Measurements from ENCODE around the gene CBLB.

The CBLB gene

GRCh38 chr3:105869861-105870755 is 1.3 kb upstream of the CBLB start:
- no peak for DNase-seq

DNA sequence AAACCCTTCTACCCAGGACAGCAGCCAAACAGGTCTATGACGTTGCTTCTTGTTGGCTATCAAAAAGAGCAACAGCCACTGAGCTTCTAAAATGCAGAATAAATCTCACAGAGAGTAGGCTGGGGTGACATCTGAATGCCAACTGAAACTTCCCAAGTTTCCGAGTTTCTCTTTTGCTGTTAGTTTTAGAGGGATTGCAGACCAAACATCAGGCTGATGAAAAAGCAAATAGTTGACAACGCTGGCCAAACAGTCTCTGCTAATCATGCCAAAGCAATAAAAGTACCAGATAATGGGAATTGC is 670 bp upstream of the CBLB start:
- no peak for DNase-seq

DNA sequence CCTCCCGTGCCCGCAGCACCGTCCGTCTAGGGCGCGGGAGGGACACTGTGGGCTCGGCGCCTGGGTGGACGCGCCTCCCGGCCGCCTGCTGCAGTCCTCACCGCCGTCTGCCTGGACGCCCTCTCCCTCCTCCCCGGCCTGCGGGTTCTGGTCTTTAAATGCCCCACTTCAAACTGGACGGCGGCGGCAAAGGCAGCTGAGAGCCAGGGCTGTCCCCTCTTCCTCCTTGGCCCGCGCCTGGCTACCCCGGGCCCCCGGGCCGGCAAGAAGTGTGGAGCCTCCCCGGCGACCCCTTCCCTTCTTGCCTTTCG is 426 bp downstream of the CBLB start:
- DNase-seq = peak; percentile 32

- DNase-seq = no peak
Observed at GRCh38 chr3:105867712-105868430, 941 bp downstream of the CBLB start.

GRCh38 chr3:105866656-105867653 is 1.9 kb downstream of the CBLB start:
- DNase-seq = no peak

- no peak for DNase-seq
Observed at GRCh38 chr3:105865867-105866350, 2.9 kb downstream of the CBLB start.

DNA sequence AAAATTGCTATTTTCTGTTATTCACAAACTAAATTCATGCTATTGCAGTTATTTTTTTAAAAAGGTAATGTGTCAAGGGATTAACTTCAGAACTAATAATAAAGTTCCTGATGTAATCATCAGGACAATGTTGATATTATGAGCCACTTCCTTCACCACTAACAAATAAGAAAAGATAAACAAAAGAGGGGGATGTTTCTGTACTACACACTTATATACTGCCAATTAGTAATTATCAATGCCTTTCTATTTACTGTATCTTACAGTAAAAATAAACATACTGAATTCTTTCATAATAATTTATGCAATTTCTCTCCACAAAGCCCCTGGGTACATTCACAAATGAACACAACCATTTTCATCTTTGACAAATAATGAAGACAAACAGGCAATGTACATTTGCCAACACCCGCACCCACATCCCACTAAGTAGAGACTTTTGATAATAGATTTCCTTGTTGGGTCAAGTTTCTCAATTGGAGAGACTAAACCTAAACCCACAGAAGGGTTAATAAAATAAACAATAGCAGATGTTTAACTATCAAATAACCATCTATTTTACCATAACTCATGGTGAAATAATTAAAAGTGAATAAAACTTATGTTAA is 3.7 kb downstream of the CBLB start:
- DNase-seq = no peak

DNA sequence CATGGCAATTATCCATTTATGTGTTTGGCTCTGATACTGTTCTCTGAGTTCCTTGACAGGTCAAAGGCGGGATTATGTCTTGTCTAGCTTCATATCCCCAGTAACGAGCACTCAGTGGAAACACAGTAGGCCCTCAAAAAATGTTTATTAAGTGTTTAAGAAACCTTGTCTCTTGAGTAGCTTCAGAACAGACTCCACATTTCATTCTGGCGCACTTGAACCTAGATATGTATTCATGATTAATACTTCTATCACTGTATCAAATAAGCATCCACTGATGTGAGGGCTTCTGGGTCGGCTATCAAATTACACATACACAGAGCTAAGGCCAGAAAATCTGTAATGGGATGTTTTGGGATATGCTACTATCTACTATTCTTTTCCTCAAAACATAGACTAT is 4.6 kb downstream of the CBLB start:
- DNase-seq = no peak

- DNase-seq = no peak
Observed at GRCh38 chr3:105863608-105864007, 5.2 kb downstream of the CBLB start.

DNA sequence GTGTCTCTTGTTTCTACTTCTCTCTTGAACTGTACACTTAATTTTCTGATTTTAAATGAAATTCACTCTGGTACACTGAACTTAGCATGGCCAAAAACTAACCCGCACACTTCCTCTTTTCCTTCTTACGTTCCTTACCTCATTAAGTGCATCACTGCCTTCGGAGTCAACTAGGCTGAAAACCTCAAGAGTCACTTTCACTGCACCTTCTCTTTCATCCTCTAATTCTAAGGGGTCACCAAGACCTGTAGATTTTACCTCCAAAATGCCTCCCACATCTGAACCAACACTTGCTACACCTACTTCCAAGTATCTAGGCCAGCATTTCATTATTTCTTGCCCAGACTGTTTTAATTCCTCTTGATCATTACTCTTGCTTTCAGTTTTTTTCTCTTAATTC is 6.6 kb downstream of the CBLB start:
- no peak for DNase-seq

GRCh38 chr3:105860641-105861040 is 8.2 kb downstream of the CBLB start:
- DNase-seq = no peak

DNA sequence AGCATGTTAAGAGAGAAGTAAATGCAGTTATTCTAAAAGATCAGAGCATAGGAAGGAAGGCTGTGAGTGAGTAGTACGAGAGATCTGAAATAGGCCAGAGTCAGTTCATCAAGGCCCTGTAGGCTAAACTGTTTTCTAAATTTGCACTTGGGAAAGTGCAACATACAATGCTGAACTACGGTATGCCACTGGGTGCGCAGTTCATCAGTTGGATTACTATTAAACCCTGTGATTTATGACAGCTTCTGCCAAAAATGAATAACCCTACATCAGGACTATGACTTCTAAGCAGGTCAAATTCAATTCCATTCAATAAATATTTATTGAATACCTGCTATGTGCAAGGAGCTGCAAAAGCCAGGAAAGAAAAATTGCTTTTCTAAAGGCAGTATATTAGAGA is 10.8 kb downstream of the CBLB start:
- no peak for DNase-seq

- no peak for DNase-seq
Observed at GRCh38 chr3:105857601-105858000, 11.2 kb downstream of the CBLB start.

DNA sequence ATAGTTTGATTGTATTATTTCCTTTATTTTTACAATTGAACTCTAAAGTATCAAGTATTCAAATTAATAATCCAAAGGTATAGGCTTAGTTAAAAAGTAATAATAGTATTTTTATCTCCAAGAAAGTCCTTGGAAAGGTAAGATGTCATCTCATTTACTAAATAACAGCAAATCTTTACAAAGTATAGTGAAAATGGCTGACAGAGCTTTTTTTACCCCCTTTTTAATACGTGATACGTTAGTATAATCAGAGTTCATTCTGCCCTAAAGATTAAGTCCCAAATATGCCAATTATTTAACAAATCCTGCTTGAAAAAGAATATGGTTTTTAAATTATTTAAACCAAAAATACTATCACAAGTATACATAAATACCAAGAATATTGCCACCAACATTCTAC is 12.2 kb downstream of the CBLB start:
- DNase-seq = no peak

DNA sequence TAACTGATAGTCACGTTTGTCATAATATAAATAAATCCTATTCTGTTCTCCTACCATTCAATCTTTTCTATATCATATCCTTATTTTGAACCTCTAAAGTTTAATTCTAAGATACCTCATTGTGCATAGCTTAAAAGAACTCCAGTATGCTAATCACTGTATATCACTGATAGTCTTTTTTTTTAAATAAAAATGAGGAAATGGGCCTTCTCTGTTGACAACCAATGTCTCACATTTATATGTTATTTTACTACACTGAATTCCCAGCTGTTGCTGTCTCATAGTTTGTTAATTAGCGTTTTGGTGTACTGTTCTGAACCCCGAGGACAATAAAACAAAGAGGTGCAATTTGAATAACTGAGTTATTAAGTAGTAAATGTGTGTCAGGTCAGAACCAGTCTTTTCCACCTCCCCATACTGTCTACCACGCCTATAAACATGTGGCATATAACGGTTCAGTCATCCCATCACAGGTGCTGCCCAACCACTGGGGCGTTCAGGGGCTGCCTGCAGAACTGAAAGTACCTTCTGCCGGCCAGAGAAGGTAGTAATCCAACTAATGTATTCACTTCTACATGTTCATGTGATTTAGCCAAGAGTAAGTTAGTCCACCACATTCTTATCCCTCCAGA is 14.9 kb downstream of the CBLB start:
- DNase-seq = no peak

GRCh38 chr3:105851582-105851981 is 17.2 kb downstream of the CBLB start:
- DNase-seq = no peak

GRCh38 chr3:105851176-105851575 is 17.6 kb downstream of the CBLB start:
- no peak for DNase-seq

DNA sequence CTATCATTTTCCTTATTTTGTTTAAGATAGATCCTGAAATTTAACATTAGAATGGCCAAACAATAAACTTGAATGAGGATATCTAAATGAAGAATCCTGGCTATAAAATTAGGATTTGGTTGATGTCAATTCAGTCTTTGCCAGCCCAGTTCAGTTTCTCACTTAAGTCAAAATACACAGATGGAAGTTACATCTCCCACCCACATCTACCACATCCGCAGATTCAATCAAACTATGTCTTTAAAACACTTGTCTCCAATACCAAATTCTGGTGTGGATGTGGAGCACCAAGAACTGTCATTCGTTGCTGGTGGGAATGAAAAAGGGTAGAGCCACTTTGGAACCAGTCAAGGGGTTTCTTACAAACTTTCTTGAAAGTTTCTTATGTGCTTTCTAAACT is 18.2 kb downstream of the CBLB start:
- no peak for DNase-seq

- no peak for DNase-seq
Observed at GRCh38 chr3:105848821-105849220, 20.0 kb downstream of the CBLB start.

DNA sequence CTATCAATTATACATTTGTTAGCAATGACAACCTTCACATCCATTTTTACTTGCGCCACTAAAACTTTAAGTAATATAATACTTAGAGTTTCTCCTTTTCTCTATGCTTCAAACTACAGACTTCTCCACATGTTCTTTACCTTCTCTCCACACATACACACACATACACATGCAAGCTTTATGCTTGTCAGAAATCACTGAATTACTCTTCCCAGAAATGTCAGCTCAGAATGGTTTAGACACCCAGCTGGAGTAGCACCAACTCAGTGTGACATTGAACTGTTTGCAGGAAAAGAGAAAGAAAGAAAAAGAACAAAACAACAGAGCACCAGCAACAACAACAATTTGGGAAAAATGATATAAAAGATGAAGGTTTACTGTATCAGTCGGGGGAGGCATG is 20.9 kb downstream of the CBLB start:
- DNase-seq = no peak

DNA sequence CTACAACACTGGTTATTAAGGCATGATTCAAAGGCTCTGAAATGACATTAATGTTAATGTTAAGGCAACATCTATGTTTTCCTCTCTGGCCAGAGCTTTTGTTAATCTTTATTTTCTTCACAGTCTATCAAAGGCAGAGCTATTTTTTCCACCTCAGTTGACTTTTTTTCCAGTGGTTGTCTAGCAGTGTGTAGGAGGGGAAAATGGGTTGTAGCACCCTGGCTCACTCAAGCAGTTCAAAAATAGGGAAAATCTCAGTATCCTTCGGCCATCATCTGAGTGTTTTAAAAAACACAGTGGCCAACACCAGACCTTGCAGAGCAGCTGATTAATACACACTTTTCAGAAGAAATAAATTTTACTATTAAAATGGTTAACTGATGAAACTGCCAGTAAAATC is 21.4 kb downstream of the CBLB start:
- no peak for DNase-seq

- DNase-seq = no peak
Observed at GRCh38 chr3:105846809-105847208, 22.0 kb downstream of the CBLB start.

Data from COR-L47 (cell line).